BLaER1 treated with 17β-estradiol and CSF1 and Interleukin-3, amounts not matched to agents 10 nM and 100 nM (cell line): Measurements from ENCODE around the gene GMDS.

Source experiments
- H3K27ac ChIP-seq, 11 experiments: shearing (Covaris generic); formaldehyde crosslinking; 2 replicates each; pipeline ENCODE4 v1.8.1; 2022
- H3K27me3 ChIP-seq, 11 experiments: shearing (Covaris generic); formaldehyde crosslinking; 2 replicates each; pipeline ENCODE4 v1.8.1; 2022
- H3K36me3 ChIP-seq, 11 experiments: shearing (Covaris generic); formaldehyde crosslinking; 2 replicates each; pipeline ENCODE4 v1.8.1; 2022
- H3K4me1 ChIP-seq, 10 experiments: shearing (Covaris generic); formaldehyde crosslinking; 2 replicates each; pipeline ENCODE4 v1.8.1; 2022
- H3K4me2 ChIP-seq, 11 experiments: shearing (Covaris generic); formaldehyde crosslinking; 2 replicates each; pipeline ENCODE4 v1.8.1; 2022
- H3K4me3 ChIP-seq, 10 experiments: shearing (Covaris generic); formaldehyde crosslinking; 2 replicates each; pipeline ENCODE4 v1.8.1; 2022
- H3K9ac ChIP-seq, 11 experiments: shearing (Covaris generic); formaldehyde crosslinking; 2 replicates each; pipeline ENCODE4 v1.8.1; 2022
- H3K9me3 ChIP-seq, 11 experiments: shearing (Covaris generic); formaldehyde crosslinking; replicated peaks in 1 of 11; 2 replicates each; pipeline ENCODE4 v1.8.1; 2022
- H4K20me1 ChIP-seq, 11 experiments: shearing (Covaris generic); formaldehyde crosslinking; 2 replicates each; pipeline ENCODE4 v1.8.1; 2022
- Cebpa-rat ChIP-seq, 11 experiments: shearing (Covaris generic); IDR thresholded peaks; 2 replicates each; pipeline ENCODE4 v1.8.1; 2022

GMDS gene

GRCh38 chr6:2264932-2265331, 19.5 kb upstream of the GMDS start:
- H3K4me2 ChIP-seq: no peak overlapping the region
- H3K4me1 ChIP-seq: no peaks in the 10 kb centered on the region
- no peaks in the 10 kb centered on the region for H4K20me1 ChIP-seq
- H3K9ac ChIP-seq: no peak overlapping the region
- no peak overlapping the region for H3K27ac ChIP-seq
- peaks cover 19 to 44% (median 29%) of the 10 kb centered on the region in 11 experiments; a peak in 17 of 22 replicates for H3K36me3 ChIP-seq
- H3K9me3 ChIP-seq: peaks cover 0 to 9% (median 0%) of the 10 kb centered on the region in 11 experiments; a peak in 3 of 22 replicates
- TF ChIP-seq Cebpa-rat (IDR thresholded peaks at IDR 0.05): no peak
- H3K4me3 ChIP-seq: no peak overlapping the region
- no peaks in the 10 kb centered on the region for H3K27me3 ChIP-seq

- TF ChIP-seq Cebpa-rat (IDR thresholded peaks at IDR 0.05): no peak
- Histone ChIP-seq H3K27ac (no peak overlapping the region), H3K9me3 (peaks cover 0 to 9% (median 0%) of the 10 kb centered on the region in 11 experiments; a peak in 3 of 22 replicates), H3K4me1 (no peaks in the 10 kb centered on the region), H4K20me1 (no peaks in the 10 kb centered on the region), H3K27me3 (no peaks in the 10 kb centered on the region), H3K9ac (no peak overlapping the region), H3K4me3 (no peak overlapping the region), H3K4me2 (no peak overlapping the region), H3K36me3 (peaks cover 14 to 35% (median 24%) of the 10 kb centered on the region in 11 experiments; a peak in 17 of 22 replicates)
Measured at GRCh38 chr6:2263896-2264295, 18.5 kb upstream of the GMDS start.

- H3K36me3 ChIP-seq: peaks cover 11 to 29% (median 25%) of the 10 kb centered on the region in 11 experiments; a peak in 20 of 22 replicates
- H3K4me1 ChIP-seq: no peaks in the 10 kb centered on the region
- H3K27me3 ChIP-seq: no peaks in the 10 kb centered on the region
- H3K9me3 ChIP-seq: peaks cover 8 to 19% (median 16%) of the 10 kb centered on the region in 11 experiments; a peak in 21 of 22 replicates
- H3K4me2 ChIP-seq: no peak overlapping the region
- H3K27ac ChIP-seq: no peak overlapping the region
- no peaks in the 10 kb centered on the region for H4K20me1 ChIP-seq
- no peak overlapping the region for H3K9ac ChIP-seq
- no peak overlapping the region for H3K4me3 ChIP-seq
- TF ChIP-seq Cebpa-rat (IDR thresholded peaks at IDR 0.05): no peak
Measured at GRCh38 chr6:2259574-2259973, 14.2 kb upstream of the GMDS start.

GRCh38 chr6:2259002-2259494, 13.6 kb upstream of the GMDS start:
- no peak overlapping the region for H3K27ac ChIP-seq
- no peaks in the 10 kb centered on the region for H4K20me1 ChIP-seq
- H3K4me3 ChIP-seq: no peak overlapping the region
- peaks cover 12 to 23% (median 18%) of the 10 kb centered on the region in 11 experiments; a peak in 21 of 22 replicates for H3K9me3 ChIP-seq
- H3K4me2 ChIP-seq: no peak overlapping the region
- peaks cover 11 to 29% (median 25%) of the 10 kb centered on the region in 11 experiments; a peak in 20 of 22 replicates for H3K36me3 ChIP-seq
- H3K27me3 ChIP-seq: no peaks in the 10 kb centered on the region
- no peaks in the 10 kb centered on the region for H3K4me1 ChIP-seq
- no peak for TF ChIP-seq Cebpa-rat (IDR thresholded peaks at IDR 0.05)
- no peak overlapping the region for H3K9ac ChIP-seq

- no peak overlapping the region for H3K4me3 ChIP-seq
- H4K20me1 ChIP-seq: no peaks in the 10 kb centered on the region
- H3K9ac ChIP-seq: no peak overlapping the region
- H3K27ac ChIP-seq: no peak overlapping the region
- peaks cover 17 to 34% (median 27%) of the 10 kb centered on the region in 11 experiments; a peak in 20 of 22 replicates for H3K36me3 ChIP-seq
- H3K9me3 ChIP-seq: peaks cover 12 to 25% (median 23%) of the 10 kb centered on the region in 11 experiments; a peak in 21 of 22 replicates
- no peaks in the 10 kb centered on the region for H3K27me3 ChIP-seq
- H3K4me2 ChIP-seq: no peak overlapping the region
- no peaks in the 10 kb centered on the region for H3K4me1 ChIP-seq
- TF ChIP-seq Cebpa-rat (IDR thresholded peaks at IDR 0.05): no peak
Measured at GRCh38 chr6:2258112-2258511, 12.7 kb upstream of the GMDS start.

GRCh38 chr6:2257363-2257762, 12.0 kb upstream of the GMDS start:
- no peak overlapping the region for H3K27ac ChIP-seq
- H3K27me3 ChIP-seq: no peaks in the 10 kb centered on the region
- TF ChIP-seq Cebpa-rat (IDR thresholded peaks at IDR 0.05): no peak
- peaks cover 24 to 42% (median 32%) of the 10 kb centered on the region in 11 experiments; a peak in 20 of 22 replicates for H3K36me3 ChIP-seq
- H3K4me3 ChIP-seq: no peak overlapping the region
- peaks cover 12 to 25% (median 23%) of the 10 kb centered on the region in 11 experiments; a peak in 21 of 22 replicates for H3K9me3 ChIP-seq
- no peak overlapping the region for H3K9ac ChIP-seq
- no peaks in the 10 kb centered on the region for H4K20me1 ChIP-seq
- H3K4me2 ChIP-seq: no peak overlapping the region
- H3K4me1 ChIP-seq: no peaks in the 10 kb centered on the region

- no peak for TF ChIP-seq Cebpa-rat (IDR thresholded peaks at IDR 0.05)
Measured at GRCh38 chr6:2254747-2255146, 9.3 kb upstream of the GMDS start.

GRCh38 chr6:2249126-2249525, 3.7 kb upstream of the GMDS start:
- Histone ChIP-seq H3K9me3 (peaks cover under 1 to 8% (median 3%) of the 10 kb centered on the region in 11 experiments; a peak in 16 of 22 replicates), H3K36me3 (peaks cover 21 to 52% (median 38%) of the 10 kb centered on the region in 11 experiments; a peak in 18 of 22 replicates), H3K27me3 (no peaks in the 10 kb centered on the region), H4K20me1 (peaks cover 0 to 5% (median 0%) of the 10 kb centered on the region in 11 experiments; a peak in 4 of 22 replicates), H3K4me1 (peaks cover 5 to 35% (median 26%) of the 10 kb centered on the region in 10 experiments; a peak in 19 of 20 replicates), H3K4me3 (no peak overlapping the region), H3K4me2 (no peak overlapping the region), H3K27ac (no peak overlapping the region), H3K9ac (no peak overlapping the region)
- no peak for TF ChIP-seq Cebpa-rat (IDR thresholded peaks at IDR 0.05)

More at GRCh38 chr6:2254747-2255146, 9.3 kb upstream of the GMDS start:
- Histone ChIP-seq H3K4me3 (no peak overlapping the region), H4K20me1 (no peaks in the 10 kb centered on the region), H3K27ac (no peak overlapping the region), H3K36me3 (peaks cover 28 to 64% (median 47%) of the 10 kb centered on the region in 11 experiments; a peak in 20 of 22 replicates), H3K4me1 (peaks cover 0 to 5% (median 0%) of the 10 kb centered on the region in 10 experiments; a peak in 2 of 20 replicates), H3K4me2 (no peak overlapping the region), H3K9me3 (peaks cover 12 to 25% (median 23%) of the 10 kb centered on the region in 11 experiments; a peak in 21 of 22 replicates), H3K9ac (no peak overlapping the region), H3K27me3 (no peaks in the 10 kb centered on the region)

- Histone ChIP-seq H3K36me3 (peaks cover 10 to 38% (median 27%) of the 10 kb centered on the region in 11 experiments; a peak in 15 of 22 replicates), H3K4me1 (peaks cover 5 to 39% (median 32%) of the 10 kb centered on the region in 10 experiments; a peak in 19 of 20 replicates), H3K9ac (no peak overlapping the region), H3K27me3 (no peaks in the 10 kb centered on the region), H3K4me2 (peak overlapping the region in 8 of 11 experiments; percentile 7 to 100 (median 91); a peak in 8 of 22 replicates), H4K20me1 (peaks cover 0 to 19% (median 6%) of the 10 kb centered on the region in 11 experiments; a peak in 7 of 22 replicates), H3K4me3 (no peak overlapping the region), H3K27ac (no peak overlapping the region), H3K9me3 (no peaks in the 10 kb centered on the region)
- TF ChIP-seq Cebpa-rat (IDR thresholded peaks at IDR 0.05): no peak
Measured at GRCh38 chr6:2247664-2248063, 2.3 kb upstream of the GMDS start.
